Activated CD8-positive, alpha-beta memory T cell treated with anti-CD3 and anti-CD28 coated beads, Interleukin-2, amount 10 ng/mL, durations not matched to agents 7 days and 5 days (primary cell): ENCODE data around the gene SLC12A6. TPM values are rescaled to one million over a fixed set of nuclear protein-coding genes. Genes with fewer than 3 reads are reported as not detected.
A peak's percentile ranks its signal among the peaks of the same experiment; 100 is the strongest.
"Not testable (repeated sequence)": the region's sequence is repeated elsewhere in the genome, so short reads cannot be mapped to it uniquely, and the experiment has no call there.

ENCODE experiments used
- ATAC-seq: fragments of 150-1000 bp; cut with Tn5 transposase; one replicate; pipeline ENCODE4 v1.10.0; 2021; ENCODE audit warnings: moderate library complexity
- CTCF ChIA-PET: fragments of 350-600 bp; sonication (Branson Sonifier 250); formaldehyde crosslinking; loops from one replicate; lab custom pipeline; 2021; ENCODE audit warnings: antibody characterized with exemption; lab: Charles Lee
- DNase-seq: peaks from one replicate; pipeline ENCODE4 v3.0.0-alpha.2; 2020
- H3K27ac Mint-ChIP-seq: one replicate; pipeline ENCODE4 v1.8.0; 2021; ENCODE audit warnings: mild to moderate bottlenecking, mixed read lengths
- H3K27me3 Mint-ChIP-seq: one replicate; pipeline ENCODE4 v1.8.0; 2021; ENCODE audit warnings: mixed read lengths
- H3K36me3 Mint-ChIP-seq: one replicate; pipeline ENCODE4 v1.8.0; 2021; ENCODE audit warnings: mild to moderate bottlenecking, mixed read lengths
- H3K4me1 Mint-ChIP-seq: one replicate; pipeline ENCODE4 v1.8.0; 2021; ENCODE audit warnings: mixed read lengths
- H3K4me3 Mint-ChIP-seq: one replicate; pipeline ENCODE4 v1.8.0; 2021; ENCODE audit warnings: mild to moderate bottlenecking, moderate library complexity, mixed read lengths
- H3K9me3 Mint-ChIP-seq: one replicate; pipeline ENCODE4 v1.8.0; 2022; ENCODE audit warnings: low read depth, mixed read lengths
- total RNA-seq, 2 experiments: library from RNA; stranded (reverse); gene quantifications; one replicate each; pipeline ENCODE4 v1.2.3, GENCODE V29; 2021

The SLC12A6 gene
- total RNA-seq, 2 experiments from 2014 or later, result 28.2 to 55.2 TPM

DNA sequence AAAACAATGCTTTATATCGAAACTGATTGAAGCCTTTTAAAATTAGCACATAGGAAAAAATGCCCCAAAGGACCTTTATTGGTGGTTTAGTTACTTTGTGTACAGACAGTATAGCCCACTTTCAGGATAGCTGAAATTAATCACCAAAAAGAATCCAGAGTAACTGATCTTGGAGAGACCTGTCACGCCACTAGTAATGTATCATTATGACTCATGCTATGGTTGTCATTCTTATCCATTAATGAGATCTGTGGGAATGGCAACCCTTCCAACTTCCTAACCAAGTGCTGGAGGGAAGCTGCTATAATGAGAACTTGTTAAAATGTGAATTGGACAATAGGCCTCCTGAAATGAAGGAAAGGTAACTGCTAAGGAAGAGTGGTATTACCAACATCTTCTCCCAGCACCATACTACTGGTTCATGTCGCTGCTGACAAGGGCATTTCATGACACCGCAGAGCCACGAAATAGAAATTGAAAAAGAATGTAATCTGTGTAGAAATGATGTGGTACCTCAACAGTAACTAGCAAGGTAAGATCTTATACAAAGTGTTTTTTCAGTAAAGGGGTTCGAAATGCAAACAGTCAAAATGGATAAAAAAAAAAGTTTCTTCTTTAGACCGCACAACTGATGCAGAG, 119.9 kb downstream of the SLC12A6 start:
- no peak for DNase-seq
- H3K27ac Mint-ChIP-seq, result no peak overlapping the region
- no peak for ATAC-seq
- CTCF ChIA-PET, result interaction anchor here (0.7 to 1.2 kb wide), 4 partner anchors 8 to 179 kb away, joined by 3 to 4 read pairs (median 4); partner anchors contain the start of genes AVEN and KATNBL1
- H3K4me1 Mint-ChIP-seq, result peaks cover 4% of the 10 kb centered on the region
- H3K27me3 Mint-ChIP-seq, result peaks cover 5% of the 10 kb centered on the region
- H3K4me3 Mint-ChIP-seq, result no peak overlapping the region
- H3K9me3 Mint-ChIP-seq, result no peaks in the 10 kb centered on the region
- H3K36me3 Mint-ChIP-seq, result no peaks in the 10 kb centered on the region

- Mint-ChIP-seq H3K27me3 (peaks cover 5% of the 10 kb centered on the region), H3K36me3 (no peaks in the 10 kb centered on the region), H3K27ac (no peak overlapping the region), H3K4me1 (no peaks in the 10 kb centered on the region), H3K9me3 (no peaks in the 10 kb centered on the region), H3K4me3 (no peak overlapping the region)
- ATAC-seq (no peak), DNase-seq (no peak)
- CTCF ChIA-PET, result interaction anchor here (1.0 to 1.5 kb wide), 3 partner anchors 107 to 155 kb away, joined by 3 to 4 read pairs (median 3); partner anchors contain the start of gene EMC7
These were observed 120.9 kb downstream of the SLC12A6 start for GRCh38 chr15:34216527-34217270.

GRCh38 chr15:34214135-34214534, 123.4 kb downstream of the SLC12A6 start:
- ATAC-seq (no peak), DNase-seq (no peak)
- H3K27me3 Mint-ChIP-seq, result peaks cover 5% of the 10 kb centered on the region
- H3K4me1 Mint-ChIP-seq, result peaks cover 4% of the 10 kb centered on the region
- H3K9me3 Mint-ChIP-seq, result no peaks in the 10 kb centered on the region
- no peak overlapping the region for H3K27ac Mint-ChIP-seq
- no peak overlapping the region for H3K4me3 Mint-ChIP-seq
- no peaks in the 10 kb centered on the region for H3K36me3 Mint-ChIP-seq
- CTCF ChIA-PET, result no interaction called here

GRCh38 chr15:34213690-34214089, 123.9 kb downstream of the SLC12A6 start:
- H3K4me3 Mint-ChIP-seq, result no peak overlapping the region
- CTCF ChIA-PET, result interaction anchor here (0.5 to 1.5 kb wide), 2 partner anchors 11 to 151 kb away, joined by 3 to 6 read pairs; partner anchors contain the start of gene EMC4

DNA sequence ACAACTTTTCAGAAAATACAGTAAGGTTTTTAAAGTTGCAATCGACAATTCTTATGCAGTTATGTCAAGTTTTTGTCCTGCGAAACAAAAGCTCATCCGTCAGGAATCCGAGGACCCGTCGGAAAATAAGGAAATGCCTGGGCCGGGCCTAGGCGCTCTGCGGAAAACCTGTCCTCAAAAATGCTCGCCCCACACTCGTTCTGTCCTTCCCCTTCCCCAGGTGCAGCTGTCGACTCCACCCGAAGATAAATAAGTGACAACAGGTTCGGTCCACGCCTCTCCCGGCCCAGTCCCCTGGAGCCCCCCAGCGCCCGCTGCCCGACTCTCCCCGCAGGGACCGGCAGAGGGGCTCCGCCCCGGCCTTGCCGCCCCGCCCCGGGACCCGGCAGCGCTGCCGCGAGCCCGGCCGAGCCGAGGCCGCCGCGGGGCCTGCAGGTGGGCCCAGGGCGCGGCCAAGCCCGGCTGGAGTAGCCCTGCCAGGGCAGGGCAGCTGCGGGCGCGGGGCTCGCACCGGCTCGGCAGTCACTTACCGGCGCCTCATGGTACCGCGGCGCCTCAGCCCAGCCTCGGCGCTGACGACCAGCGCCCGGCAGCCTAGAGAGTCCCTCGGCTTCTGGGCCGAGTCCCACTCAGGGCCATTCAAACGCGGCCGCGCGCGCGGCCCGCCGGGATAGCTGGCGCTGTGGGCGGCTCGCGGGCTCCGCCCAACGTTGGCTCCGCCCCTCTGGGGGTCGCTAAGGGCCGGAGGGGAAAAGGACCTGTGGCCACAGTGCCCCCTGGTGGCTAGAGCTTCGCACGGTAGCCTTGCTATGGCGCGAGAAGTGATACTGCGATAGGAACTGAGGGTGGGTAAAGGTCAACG, 127.9 kb downstream of the SLC12A6 start, which contains the start of gene KATNBL1:
KATNBL1 (minus strand) TSS at position 676 of the 862 bp plus-strand sequence. CDS start 46,420 bp downstream, outside the sequence.
- Mint-ChIP-seq H3K27ac (peak within 1 kb of the TSS; percentile 87), H3K36me3 (peaks cover 14% of the 10 kb centered on the region), H3K27me3 (no peaks in the 10 kb centered on the region), H3K4me3 (peak within 1 kb of the TSS; percentile 89), H3K4me1 (peaks cover 21% of the 10 kb centered on the region), H3K9me3 (no peaks in the 10 kb centered on the region)
- DNase-seq (peak; percentile 98), ATAC-seq (peak; percentile 96)
- CTCF ChIA-PET, result interaction anchor here (0.7 to 5.2 kb wide), 27 partner anchors 9 to 760 kb away, joined by 3 to 60 read pairs (median 4); partner anchors contain the start of genes AQR, EMC4, EMC7 and NOP10

More at GRCh38 chr15:34213690-34214089, 123.9 kb downstream of the SLC12A6 start:
- H3K36me3 Mint-ChIP-seq, result no peaks in the 10 kb centered on the region
- H3K4me1 Mint-ChIP-seq, result peaks cover 7% of the 10 kb centered on the region
- ATAC-seq (no peak), DNase-seq (no peak)
- peaks cover 5% of the 10 kb centered on the region for H3K27me3 Mint-ChIP-seq
- no peaks in the 10 kb centered on the region for H3K9me3 Mint-ChIP-seq
- H3K27ac Mint-ChIP-seq, result no peak overlapping the region

DNA sequence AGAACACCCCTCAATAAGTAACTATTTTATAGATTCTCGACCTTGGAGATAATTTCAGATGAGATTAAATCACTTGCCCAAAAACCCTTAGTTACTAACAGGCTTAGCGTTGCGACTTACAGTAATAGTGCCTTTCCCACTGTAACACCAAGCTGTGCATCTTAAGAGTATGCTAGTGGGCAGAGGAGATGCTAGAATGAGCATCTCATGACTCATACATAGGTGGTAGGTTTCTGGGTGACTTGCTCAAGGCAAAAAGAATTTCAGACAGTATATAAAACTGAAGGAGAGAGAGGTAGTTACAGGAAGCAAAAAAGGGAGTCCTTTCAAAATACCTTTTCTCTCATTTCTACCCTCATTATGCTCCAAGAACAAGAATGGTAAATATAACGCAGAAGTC, 131.6 kb downstream of the SLC12A6 start:
- H3K4me3 Mint-ChIP-seq, result no peak overlapping the region
- CTCF ChIA-PET, result no interaction called here
- ATAC-seq, result no peak
- H3K4me1 Mint-ChIP-seq, result peaks cover 23% of the 10 kb centered on the region
- no peak overlapping the region for H3K27ac Mint-ChIP-seq
- H3K36me3 Mint-ChIP-seq, result peaks cover 31% of the 10 kb centered on the region
- DNase-seq, result no peak
- no peaks in the 10 kb centered on the region for H3K9me3 Mint-ChIP-seq
- no peaks in the 10 kb centered on the region for H3K27me3 Mint-ChIP-seq

DNA sequence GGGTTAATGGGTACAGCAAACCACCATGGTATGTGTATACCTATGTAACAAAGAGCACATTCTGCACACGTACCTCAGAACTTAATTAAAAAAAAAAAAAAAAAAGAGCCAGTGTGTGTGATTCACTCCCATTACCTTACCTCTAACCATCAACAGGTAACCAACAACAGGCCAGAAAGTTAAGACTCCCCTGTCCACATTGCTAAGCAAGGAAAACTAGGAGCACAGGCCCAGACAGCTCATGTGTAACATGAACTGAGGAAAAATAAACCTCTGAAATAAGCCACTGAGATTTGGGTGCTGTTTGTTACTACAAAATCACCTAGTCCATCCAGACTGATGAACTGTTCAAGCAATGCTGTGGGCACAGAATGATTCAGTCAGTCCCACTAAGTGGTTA, 133.6 kb downstream of the SLC12A6 start:
- no peak for DNase-seq
- peaks cover 47% of the 10 kb centered on the region for H3K36me3 Mint-ChIP-seq
- peaks cover 23% of the 10 kb centered on the region for H3K4me1 Mint-ChIP-seq
- H3K4me3 Mint-ChIP-seq, result no peak overlapping the region
- H3K9me3 Mint-ChIP-seq, result no peaks in the 10 kb centered on the region
- CTCF ChIA-PET, result no interaction called here
- ATAC-seq, result no peak
- H3K27me3 Mint-ChIP-seq, result no peaks in the 10 kb centered on the region
- H3K27ac Mint-ChIP-seq, result no peak overlapping the region

DNA sequence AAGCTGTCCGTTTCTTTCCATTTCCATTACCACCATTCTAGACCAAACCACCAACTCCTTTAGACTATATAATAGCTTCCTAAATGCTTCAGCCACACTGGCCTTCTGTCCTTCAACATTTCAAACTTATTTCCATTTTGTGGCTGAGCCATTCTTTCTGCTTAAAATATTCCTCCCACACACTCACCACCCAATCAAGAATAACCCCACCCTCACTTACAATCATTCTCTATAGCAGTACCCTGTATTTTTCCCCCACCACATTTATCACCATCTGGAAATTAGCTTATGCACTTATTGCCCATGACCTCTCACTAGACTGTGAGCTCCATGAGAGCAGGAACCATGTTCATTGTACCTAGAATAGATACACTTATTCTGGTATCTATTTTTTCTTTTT, 134.3 kb downstream of the SLC12A6 start:
- CTCF ChIA-PET, result no interaction called here
- DNase-seq (no peak), ATAC-seq (no peak)
- H3K27me3 Mint-ChIP-seq, result no peaks in the 10 kb centered on the region
- H3K27ac Mint-ChIP-seq, result no peak overlapping the region
- peaks cover 18% of the 10 kb centered on the region for H3K4me1 Mint-ChIP-seq
- no peak overlapping the region for H3K4me3 Mint-ChIP-seq
- H3K9me3 Mint-ChIP-seq, result no peaks in the 10 kb centered on the region
- H3K36me3 Mint-ChIP-seq, result peaks cover 51% of the 10 kb centered on the region

DNA sequence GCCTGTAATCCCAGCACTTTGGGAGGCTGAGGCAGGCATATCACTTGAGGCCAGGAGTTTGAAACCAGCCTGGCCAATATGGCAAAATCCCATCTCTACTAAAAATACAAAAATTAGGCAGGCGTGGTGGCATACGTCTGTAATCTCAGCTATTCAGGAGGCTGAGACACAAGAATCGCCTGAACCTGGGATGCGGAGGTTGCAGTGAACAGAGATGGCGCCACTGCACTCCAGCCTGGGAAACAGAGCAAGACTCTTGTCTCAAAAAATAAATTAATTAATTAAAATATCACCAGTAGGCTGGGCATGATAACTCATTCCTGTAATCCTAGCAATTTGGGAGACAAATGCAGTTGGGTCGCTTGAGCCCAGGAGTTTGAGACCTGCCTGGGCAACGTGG, 144.3 kb downstream of the SLC12A6 start:
- H3K27ac Mint-ChIP-seq, ATAC-seq, H3K27me3 Mint-ChIP-seq, H3K9me3 Mint-ChIP-seq, CTCF ChIA-PET, DNase-seq, H3K4me3 Mint-ChIP-seq, H3K4me1 Mint-ChIP-seq: not testable (repeated sequence)
- H3K36me3 Mint-ChIP-seq, result peaks cover 15% of the 10 kb centered on the region

- Mint-ChIP-seq H3K4me1 (peaks cover 4% of the 10 kb centered on the region), H3K27me3 (no peaks in the 10 kb centered on the region), H3K36me3 (peaks cover 26% of the 10 kb centered on the region), H3K27ac (no peak overlapping the region), H3K9me3 (peaks cover 5% of the 10 kb centered on the region), H3K4me3 (no peak overlapping the region)
- DNase-seq, result no peak
- no peak for ATAC-seq
- CTCF ChIA-PET, result no interaction called here
These were observed 148.9 kb downstream of the SLC12A6 start for GRCh38 chr15:34188711-34189110.

- Mint-ChIP-seq H3K36me3 (peaks cover 30% of the 10 kb centered on the region), H3K9me3 (peaks cover 5% of the 10 kb centered on the region), H3K4me1 (peaks cover 3% of the 10 kb centered on the region), H3K4me3 (no peak overlapping the region), H3K27ac (no peak overlapping the region), H3K27me3 (no peaks in the 10 kb centered on the region)
- DNase-seq, result no peak
- ATAC-seq, result no peak
- CTCF ChIA-PET, result no interaction called here
These were observed 151.9 kb downstream of the SLC12A6 start for GRCh38 chr15:34185666-34186065.

- no peaks in the 10 kb centered on the region for H3K4me1 Mint-ChIP-seq
- CTCF ChIA-PET, result no interaction called here
- no peaks in the 10 kb centered on the region for H3K27me3 Mint-ChIP-seq
- DNase-seq (no peak), ATAC-seq (no peak)
- peaks cover 34% of the 10 kb centered on the region for H3K36me3 Mint-ChIP-seq
- H3K27ac Mint-ChIP-seq, result no peak overlapping the region
- H3K9me3 Mint-ChIP-seq, result peaks cover 5% of the 10 kb centered on the region
- no peak overlapping the region for H3K4me3 Mint-ChIP-seq
These were observed 154.6 kb downstream of the SLC12A6 start for GRCh38 chr15:34182942-34183341.
